GM18951 (cell line): ENCODE data around the gene NOX4.

Source experiments
- POLR2A ChIP-seq: IDR thresholded peaks from 4 replicates; pipeline ENCODE4 v1.6.1; 2011; ENCODE audit warnings: mild to moderate bottlenecking; ENCODE audit not compliant: insufficient read length, insufficient read depth; ENCODE audit errors: extremely low read depth
- in situ Hi-C: fragments of 300-500 bp; cut with MboI; formaldehyde crosslinking; loops from one replicate; pipeline ENCODE4 v1.12.0; 2022; ENCODE audit warnings: low sequenced_read_pairs, mixed read lengths, inconsistent platforms; ENCODE audit not compliant: unreplicated experiment

Gene NOX4

GRCh38 chr11:89490981-89491690, at the start of gene NOX4:
TSS of gene NOX4 (minus strand) at chr11:89491375. CDS start at chr11:89491246, 129 bp downstream.
- in situ Hi-C loops, result no loop called here
- TF ChIP-seq POLR2A, result no peak

DNA sequence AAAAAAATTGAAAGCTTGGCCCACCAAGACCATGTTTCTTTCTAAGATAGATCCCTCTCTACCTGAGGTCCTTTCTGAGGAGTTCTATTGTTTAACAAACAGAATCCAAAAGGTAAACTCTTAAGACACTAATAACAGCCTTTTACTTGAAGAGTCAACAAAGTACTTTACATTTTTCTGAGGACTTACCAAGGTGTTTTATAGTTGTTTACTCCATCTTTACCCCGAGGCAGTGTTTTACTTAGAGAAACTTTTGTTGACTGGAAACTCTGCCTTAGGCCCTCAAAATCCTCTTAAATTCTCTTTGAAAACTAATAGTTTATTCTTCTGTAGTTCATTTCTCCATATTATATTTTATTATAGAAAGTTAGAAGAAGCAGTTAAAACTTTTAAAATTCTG, 49.7 kb upstream of the NOX4 start:
- no peak for TF ChIP-seq POLR2A
- in situ Hi-C loops, result no loop called here

- in situ Hi-C loops, result no loop called here
- TF ChIP-seq POLR2A, result no peak
Observed at GRCh38 chr11:89537936-89538335, 46.8 kb upstream of the NOX4 start.

GRCh38 chr11:89536926-89537325, 45.8 kb upstream of the NOX4 start:
- in situ Hi-C loops, result no loop called here
- TF ChIP-seq POLR2A, result no peak

DNA sequence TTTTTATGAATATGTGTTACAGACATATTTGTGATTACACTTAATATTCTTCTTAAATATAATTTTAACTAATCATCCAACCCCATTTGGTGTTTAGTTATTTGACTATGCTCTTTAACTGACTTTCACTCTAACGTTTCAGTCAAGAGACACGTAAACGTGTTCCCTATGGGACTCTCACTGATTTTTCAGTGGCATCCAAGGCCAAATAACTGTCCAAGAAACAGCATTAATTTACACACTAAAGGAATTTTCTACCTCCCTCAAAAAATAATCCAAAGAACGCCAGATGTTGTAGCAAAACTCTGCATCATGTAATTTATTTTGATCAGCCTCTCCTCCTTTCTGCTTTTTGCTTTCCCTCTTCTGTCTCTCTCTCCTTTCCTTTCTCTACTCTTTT, 44.0 kb upstream of the NOX4 start:
- no peak for TF ChIP-seq POLR2A
- in situ Hi-C loops, result no loop called here

DNA sequence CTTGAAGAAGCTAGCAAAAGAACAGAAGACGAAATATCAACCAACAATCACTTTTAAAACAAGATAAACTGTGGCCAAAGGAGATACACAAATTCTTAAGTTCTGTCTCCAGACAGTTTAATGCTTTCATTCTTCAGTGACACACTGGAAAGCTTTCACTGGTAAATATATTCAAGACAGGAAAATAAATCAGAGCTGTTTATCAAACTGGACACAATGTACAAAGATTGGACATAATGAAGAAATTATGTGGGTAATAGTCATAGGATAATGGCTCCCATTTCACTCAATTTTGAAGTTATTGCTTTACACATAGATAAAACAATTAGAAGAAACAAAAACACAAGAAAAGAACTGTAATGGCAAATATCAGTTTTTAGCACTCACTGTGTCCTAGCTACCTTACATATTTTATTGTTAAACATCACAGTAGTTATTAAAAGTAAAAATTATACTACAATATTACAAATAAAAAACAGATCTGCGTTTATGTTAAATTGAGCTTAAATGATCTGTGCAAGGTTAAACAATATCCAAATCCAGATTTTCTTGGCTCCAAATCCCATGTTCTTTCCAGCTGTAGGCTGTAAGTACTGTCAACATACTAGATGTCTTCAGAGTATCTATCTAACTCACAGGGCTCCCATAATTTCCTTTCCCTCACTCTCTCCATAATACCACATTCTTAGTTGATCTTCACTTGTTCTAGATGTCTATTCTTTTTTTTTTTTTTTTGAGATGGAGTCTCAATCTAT, 38.6 kb upstream of the NOX4 start:
- in situ Hi-C loops, result no loop called here
- TF ChIP-seq POLR2A, result no peak

- in situ Hi-C loops, result no loop called here
- no peak for TF ChIP-seq POLR2A
Observed at GRCh38 chr11:89521792-89522191, 30.6 kb upstream of the NOX4 start.

- in situ Hi-C loops, result no loop called here
- no peak for TF ChIP-seq POLR2A
Observed at GRCh38 chr11:89521294-89521693, 30.1 kb upstream of the NOX4 start.

GRCh38 chr11:89516496-89516895, 25.3 kb upstream of the NOX4 start:
- in situ Hi-C loops, result no loop called here

DNA sequence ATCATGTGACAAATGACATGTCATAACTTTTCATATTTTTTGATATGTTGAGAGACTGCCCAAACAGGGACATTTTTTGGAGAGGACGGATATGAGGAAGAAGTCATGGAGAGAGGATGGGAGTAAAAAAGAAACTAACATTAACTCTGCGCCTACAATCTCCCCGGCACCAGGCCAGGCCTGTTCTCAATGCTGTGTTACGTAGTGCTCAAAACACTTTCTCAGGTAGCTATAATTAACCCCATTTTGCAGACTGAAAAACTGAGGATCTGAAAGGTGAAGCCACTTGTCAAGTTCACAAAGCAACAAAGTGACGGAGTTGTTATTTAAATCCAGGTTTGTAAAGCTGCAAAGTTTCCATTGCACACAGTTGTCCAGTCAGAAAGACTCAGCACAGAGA, 17.4 kb upstream of the NOX4 start:
- TF ChIP-seq POLR2A, result no peak
- in situ Hi-C loops, result no loop called here

More at GRCh38 chr11:89516496-89516895, 25.3 kb upstream of the NOX4 start:
- TF ChIP-seq POLR2A, result no peak

DNA sequence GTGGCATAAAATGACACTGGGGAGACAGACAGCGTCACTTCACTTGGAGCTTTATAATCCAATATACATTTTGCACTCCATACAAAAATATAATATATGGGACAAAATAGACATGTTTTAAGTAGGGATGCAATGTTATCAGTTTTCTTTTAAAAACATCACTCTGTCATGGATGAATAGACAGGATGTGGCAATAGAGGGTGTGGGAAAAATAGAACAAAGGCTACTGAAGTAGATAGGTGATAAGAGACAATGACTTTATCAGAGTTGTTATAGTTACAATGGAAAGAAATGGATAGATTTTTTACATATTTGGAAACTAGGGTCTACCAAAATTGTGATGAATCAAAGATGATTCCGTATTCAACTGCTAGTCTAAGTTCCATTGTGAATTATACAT, 13.1 kb upstream of the NOX4 start:
- in situ Hi-C loops, result no loop called here
- TF ChIP-seq POLR2A, result no peak

DNA sequence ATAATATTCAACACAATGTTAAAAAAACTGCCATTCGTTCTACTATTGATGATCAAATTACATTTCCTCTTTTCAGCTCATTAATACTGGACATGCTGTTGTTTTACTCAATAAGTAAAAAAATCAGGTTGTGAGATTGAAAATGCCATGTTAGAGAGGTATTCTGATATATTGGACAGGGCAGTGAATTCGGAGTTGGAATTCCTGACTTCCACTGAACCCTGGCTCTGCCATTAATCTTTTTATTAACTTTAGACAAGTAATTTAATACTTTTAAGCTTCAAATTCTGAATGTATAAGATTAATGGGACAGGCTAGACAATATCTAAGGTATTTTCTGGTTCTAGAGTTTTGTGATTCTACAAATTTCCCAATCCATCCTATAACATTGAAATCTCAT, 12.2 kb upstream of the NOX4 start:
- TF ChIP-seq POLR2A, result no peak
- in situ Hi-C loops, result no loop called here

GRCh38 chr11:89502301-89502700, 11.1 kb upstream of the NOX4 start:
- TF ChIP-seq POLR2A, result no peak
- in situ Hi-C loops, result no loop called here

GRCh38 chr11:89500336-89500735, 9.2 kb upstream of the NOX4 start:
- in situ Hi-C loops, result no loop called here

DNA sequence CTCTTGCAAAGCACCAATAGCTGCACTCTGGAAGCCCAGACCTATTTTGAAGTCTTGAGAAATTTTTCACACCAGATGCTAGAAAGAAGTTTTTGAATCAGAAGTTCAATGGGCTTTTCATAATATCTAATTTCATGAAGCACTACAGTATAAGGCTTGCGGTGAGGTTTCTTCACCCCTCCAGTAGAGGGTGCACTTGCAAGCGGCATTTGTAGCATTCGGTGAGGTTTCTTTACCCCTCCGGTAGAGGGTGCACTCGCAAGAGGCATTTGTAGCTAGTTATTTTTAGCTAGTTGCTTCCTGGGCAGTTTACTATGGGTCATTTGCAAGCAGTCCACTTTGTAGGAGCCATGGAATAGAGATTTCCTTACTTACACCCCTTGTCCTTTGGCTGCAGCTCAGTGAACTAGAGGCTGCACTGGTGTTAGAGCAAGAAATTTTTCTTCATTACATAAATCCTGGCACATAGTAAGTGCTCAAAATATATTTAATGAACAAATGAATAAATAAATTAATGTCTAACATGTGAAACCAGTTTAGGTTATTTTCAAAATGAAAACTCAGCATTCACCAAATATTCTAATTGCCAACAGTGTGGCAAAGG, 7.8 kb upstream of the NOX4 start:
- no peak for TF ChIP-seq POLR2A
- in situ Hi-C loops, result no loop called here

More at GRCh38 chr11:89500336-89500735, 9.2 kb upstream of the NOX4 start:
- TF ChIP-seq POLR2A, result no peak
